COLO668 (cell line): ENCODE measurements around the gene NPAS2.

ENCODE experiments used
- DNase-seq: peaks from one replicate; lab custom pipeline; 2025; ENCODE audit not compliant: unreplicated experiment; lab: John Stamatoyannopoulos, UW

Gene NPAS2

GRCh38 chr2:100938031-100939026 lies 118.4 kb downstream of the NPAS2 start:
- DNase-seq = no peak

GRCh38 chr2:100939445-100939844 lies 119.5 kb downstream of the NPAS2 start:
- DNase-seq = no peak

GRCh38 chr2:100940240-100940639 lies 120.3 kb downstream of the NPAS2 start:
- no peak for DNase-seq

- no peak for DNase-seq
Observed at GRCh38 chr2:100940766-100941645, 121.1 kb downstream of the NPAS2 start.

DNA sequence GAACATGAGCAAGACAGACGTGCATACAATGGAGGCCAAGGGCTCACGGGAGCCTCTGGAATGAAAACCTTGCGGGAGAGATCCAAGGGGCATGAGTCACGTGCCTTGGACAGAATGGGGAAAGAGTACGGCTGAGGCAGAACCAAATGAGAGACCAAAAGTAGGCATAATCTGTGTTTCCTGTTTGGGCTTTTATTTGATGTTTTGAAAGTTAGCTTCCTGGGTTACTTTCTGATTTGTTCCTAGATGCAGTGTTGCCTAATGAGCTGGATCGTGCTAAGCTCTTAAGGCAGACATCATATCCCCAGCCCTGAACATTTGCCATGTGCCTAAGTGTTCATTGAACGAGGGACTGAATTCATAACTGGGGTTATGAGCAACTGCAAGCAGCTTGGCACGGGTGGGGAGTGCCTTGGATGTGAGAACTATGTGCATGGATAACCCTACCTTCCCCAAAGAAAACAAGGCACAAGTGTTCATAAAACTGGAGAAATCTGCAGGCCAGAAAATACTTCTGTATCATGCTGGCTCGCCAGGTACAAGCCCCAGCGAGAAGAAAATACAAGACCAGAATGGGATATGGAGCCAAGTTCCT lies 121.8 kb downstream of the NPAS2 start:
- DNase-seq = no peak

- DNase-seq = no peak
Observed at GRCh38 chr2:100944617-100945432, 124.9 kb downstream of the NPAS2 start.

DNA sequence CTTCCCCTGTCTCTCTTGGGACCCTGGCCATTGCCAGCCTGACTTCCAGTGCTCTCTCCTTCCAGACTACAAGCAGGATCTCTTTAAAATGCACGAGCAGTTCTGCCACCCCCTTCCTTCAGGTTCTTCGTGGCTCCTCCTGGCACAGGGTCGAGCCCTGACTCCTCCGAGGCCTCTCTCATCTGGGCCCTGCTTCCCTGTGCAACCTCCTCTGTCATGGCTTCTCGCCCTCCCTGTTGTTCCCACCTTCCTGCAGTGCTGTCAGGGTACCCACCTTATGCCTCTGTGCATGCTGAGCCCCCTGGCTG lies 125.4 kb downstream of the NPAS2 start:
- DNase-seq = no peak

DNA sequence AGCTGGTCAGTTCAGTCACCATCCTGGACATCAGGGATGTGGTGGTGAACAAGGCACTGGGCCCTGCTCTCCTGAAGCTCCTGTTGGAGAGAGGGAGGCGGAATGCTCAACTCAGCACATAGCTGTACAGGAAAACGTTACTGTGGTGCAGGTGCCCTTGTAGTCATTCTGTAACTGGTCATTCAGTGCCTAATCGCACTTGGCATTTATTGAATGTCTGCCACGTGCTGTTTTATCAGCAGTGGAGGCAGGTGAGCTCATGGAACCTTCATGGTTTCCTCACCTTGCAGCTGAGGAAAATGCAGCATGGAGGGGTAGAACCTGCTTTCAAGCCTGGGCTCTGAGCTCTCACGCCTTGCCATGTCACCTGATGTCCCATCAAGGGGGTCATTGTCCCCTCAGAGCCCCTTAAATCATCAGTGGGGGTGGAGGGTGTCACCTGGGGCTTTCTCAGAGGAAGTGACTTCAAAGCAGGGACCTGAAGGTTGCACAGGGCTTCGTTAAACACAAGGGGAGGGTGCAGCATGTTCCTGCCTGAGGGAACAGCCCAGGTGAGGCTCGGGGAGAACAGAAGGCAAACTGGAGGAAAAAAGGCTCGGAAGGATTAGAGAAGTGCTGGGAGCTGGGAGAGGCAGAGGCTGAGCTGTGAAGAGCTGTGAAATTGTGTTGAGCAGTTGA lies 126.1 kb downstream of the NPAS2 start:
- DNase-seq = no peak

DNA sequence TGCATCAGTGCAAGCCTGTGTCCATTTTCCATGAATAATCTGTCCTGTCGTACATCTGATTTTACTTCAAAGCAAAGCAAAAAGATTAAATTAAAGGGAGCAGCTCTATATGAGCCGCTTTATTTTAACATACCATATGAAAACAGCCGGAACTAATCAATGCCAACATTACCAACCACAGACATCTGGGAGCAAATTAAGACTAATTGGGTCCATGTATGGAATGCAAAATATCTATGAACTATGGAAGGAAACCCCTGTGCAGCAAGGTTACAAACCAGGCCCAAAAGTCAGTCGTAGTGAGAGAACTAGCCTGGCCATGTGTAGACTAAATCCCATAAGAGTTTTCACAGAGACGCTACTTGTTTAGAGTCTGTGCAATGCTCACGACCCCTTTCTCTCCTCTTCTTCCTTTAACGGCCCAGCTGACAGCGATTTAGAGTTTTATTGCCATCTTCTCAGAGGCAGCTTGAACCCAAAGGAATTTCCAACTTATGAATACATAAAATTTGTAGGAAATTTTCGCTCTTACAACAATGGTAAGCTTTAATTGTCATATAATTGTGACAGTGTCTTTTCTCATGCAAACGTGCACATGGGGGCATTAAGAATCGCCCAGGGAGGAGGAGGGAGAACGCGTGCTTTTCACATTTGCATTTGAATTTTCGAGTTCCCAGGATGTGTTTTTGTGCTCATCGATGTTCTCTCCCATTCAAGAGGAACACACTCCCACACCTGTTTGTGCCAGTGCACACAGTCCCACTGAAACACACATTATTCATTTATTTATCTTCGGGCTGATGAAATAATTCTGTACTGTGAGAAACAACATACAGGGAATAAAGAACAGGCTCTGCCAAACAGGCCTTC lies 129.2 kb downstream of the NPAS2 start:
- DNase-seq = no peak

GRCh38 chr2:100952512-100952911 lies 132.6 kb downstream of the NPAS2 start:
- no peak for DNase-seq

DNA sequence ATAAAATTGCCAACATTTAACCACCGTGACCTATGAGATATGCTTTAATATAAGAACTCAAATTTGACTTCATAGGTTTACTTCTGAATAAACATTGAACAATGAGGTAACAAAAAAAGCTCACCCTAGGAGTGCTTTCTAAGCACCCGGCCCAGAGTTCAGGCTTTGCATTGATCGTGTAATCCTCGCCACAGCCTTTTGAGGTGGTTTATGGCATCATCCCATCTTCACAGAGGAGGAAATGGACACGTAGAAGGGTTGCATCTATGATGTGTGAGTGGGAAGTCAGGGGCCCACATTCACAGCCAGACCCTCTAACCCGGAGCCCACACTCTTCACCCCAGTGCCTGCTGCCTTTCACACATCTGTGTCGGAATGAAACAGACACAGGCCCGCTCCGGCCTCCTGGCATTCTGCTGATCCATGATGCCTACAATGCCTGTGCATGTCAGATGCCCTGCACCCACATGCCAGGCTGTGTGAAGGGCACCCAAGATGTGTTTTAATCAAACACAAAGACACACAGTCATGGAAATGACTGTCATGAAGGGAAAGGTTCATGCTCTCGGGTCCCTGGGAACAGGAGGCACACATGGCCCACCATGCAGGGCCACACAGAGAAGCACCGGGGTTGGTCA lies 133.6 kb downstream of the NPAS2 start:
- DNase-seq = no peak

GRCh38 chr2:100954044-100954420 lies 134.1 kb downstream of the NPAS2 start:
- no peak for DNase-seq

- no peak for DNase-seq
Observed at GRCh38 chr2:100955226-100955625, 135.3 kb downstream of the NPAS2 start.

DNA sequence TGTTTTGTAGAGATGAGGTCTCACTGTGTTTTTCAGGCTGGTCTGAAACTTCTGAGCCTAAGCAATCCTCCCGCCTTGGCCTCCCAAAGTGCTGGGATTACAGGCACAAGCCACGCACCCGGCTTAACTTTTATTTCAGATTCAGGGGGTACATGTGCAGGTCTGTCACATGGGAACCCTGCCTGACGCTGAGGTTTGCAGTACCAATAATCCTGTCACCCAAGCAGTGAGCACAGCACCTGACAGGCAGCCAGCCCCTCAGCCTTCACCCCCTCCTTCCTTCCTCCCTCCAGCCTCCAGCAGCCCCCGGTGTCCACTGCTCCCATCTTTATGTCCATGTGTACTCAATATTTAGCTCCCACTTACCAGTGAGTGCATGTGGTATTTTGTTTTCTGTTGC lies 136.1 kb downstream of the NPAS2 start:
- DNase-seq = no peak

DNA sequence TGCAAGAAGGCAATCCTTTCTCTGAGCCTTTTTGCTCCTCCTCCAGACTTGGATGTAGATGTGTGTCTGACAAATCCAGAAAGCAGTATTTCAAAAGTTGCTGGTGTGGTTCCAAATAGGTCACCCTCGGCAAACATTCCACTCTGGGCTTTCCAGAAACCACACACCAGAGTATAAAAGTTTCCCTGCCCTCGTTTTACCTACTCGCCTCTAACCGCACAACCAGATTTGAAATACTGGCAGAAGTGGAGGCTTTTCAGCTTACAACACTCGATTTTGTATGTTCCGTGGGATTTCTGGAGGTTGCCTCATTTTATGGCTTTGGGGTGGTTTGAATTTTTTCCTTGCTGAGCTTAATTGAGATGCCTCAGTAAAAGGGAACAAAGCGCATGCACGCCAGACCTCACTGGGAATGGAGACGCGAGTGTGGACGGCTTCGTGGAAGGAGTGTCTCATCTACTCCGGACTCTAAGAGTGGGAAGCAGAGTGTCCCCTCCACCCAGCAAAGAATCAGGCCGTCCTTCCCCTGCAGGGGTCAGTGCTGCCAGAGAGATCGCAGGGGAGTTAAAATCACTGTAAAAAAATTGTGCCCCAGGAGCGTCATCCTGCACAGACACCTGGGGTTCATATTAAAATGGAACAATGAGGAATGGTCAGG lies 138.2 kb downstream of the NPAS2 start:
- DNase-seq = no peak

- no peak for DNase-seq
Observed at GRCh38 chr2:100959225-100959880, 139.4 kb downstream of the NPAS2 start.

GRCh38 chr2:100960688-100961087 lies 140.7 kb downstream of the NPAS2 start:
- DNase-seq = no peak
